DOHH2 (cell line): Measurements from ENCODE around the gene MLLT10.

Experiments used
- H3F3A ChIP-seq: fragments of 200-600 bp; sonication (generic), shearing (Covaris generic); 2 replicates; pipeline ENCODE4 v1.6.0; 2016; ENCODE audit warnings: antibody characterized with exemption, mild to moderate bottlenecking; ENCODE audit not compliant: control insufficient read depth, insufficient read depth
- H3K27ac ChIP-seq: fragments of 200-600 bp; sonication (generic); 2 replicates; pipeline ENCODE4 v1.5.1; 2014; ENCODE audit warnings: low read depth, mild to moderate bottlenecking, low read length, moderate library complexity
- H3K27me3 ChIP-seq: fragments of 200-600 bp; sonication (generic); 2 replicates; pipeline ENCODE4 v1.6.1; 2014; ENCODE audit warnings: mild to moderate bottlenecking, low read length, mixed read lengths; ENCODE audit not compliant: control insufficient read depth
- H3K36me3 ChIP-seq: fragments of 200-600 bp; sonication (generic); 2 replicates; pipeline ENCODE4 v1.6.1; 2014; ENCODE audit warnings: mild to moderate bottlenecking, low read length, moderate library complexity, mixed read lengths; ENCODE audit not compliant: control insufficient read depth
- H3K4me1 ChIP-seq: fragments of 200-600 bp; sonication (generic); 2 replicates; pipeline ENCODE4 v1.6.1; 2014; ENCODE audit warnings: mild to moderate bottlenecking, low read length, mixed read lengths; ENCODE audit not compliant: control insufficient read depth
- H3K4me2 ChIP-seq: fragments of 200-600 bp; sonication (generic); 2 replicates; pipeline ENCODE4 v1.6.0; 2014; ENCODE audit warnings: mild to moderate bottlenecking, low read length, moderate library complexity
- H3K4me3 ChIP-seq: fragments of 200-600 bp; sonication (generic); 2 replicates; pipeline ENCODE4 v1.5.1; 2014; ENCODE audit warnings: mild to moderate bottlenecking, low read length, mixed read lengths
- H3K79me2 ChIP-seq: fragments of 200-600 bp; sonication (generic); 2 replicates; pipeline ENCODE4 v1.6.1; 2014; ENCODE audit warnings: mild to moderate bottlenecking, low read length, mixed read lengths; ENCODE audit not compliant: control insufficient read depth
- H3K9me2 ChIP-seq: fragments of 200-600 bp; sonication (generic); replicated peaks from 2 replicates; pipeline ENCODE4 v1.6.1; 2014; ENCODE audit warnings: mild to moderate bottlenecking, low read length, mixed read lengths; ENCODE audit not compliant: control insufficient read depth
- H3K9me3 ChIP-seq: fragments of 200-600 bp; sonication (generic); 2 replicates; pipeline ENCODE4 v1.6.1; 2014; ENCODE audit warnings: antibody characterized with exemption, low read length, mixed read lengths; ENCODE audit not compliant: control insufficient read depth, insufficient read depth
- H4K20me1 ChIP-seq: fragments of 200-600 bp; sonication (generic); 2 replicates; pipeline ENCODE4 v1.6.0; 2014; ENCODE audit warnings: low read depth, mild to moderate bottlenecking, antibody characterized with exemption, low read length, moderate library complexity; ENCODE audit not compliant: control insufficient read depth, insufficient read depth
- CTCF ChIP-seq: fragments of 200-600 bp; sonication (generic); IDR thresholded peaks from one replicate; pipeline ENCODE4 v1.5.1; 2014; ENCODE audit warnings: antibody characterized with exemption, mild to moderate bottlenecking, low read depth, low read length; ENCODE audit not compliant: poor library complexity, severe bottlenecking
- EZH2phosphoT487 ChIP-seq: fragments of 200-600 bp; sonication (generic); IDR thresholded peaks from 2 replicates; pipeline ENCODE4 v1.6.1; 2017; ENCODE audit warnings: borderline replicate concordance, mild to moderate bottlenecking, antibody characterized with exemption, low read length, moderate library complexity, mixed read lengths

The MLLT10 gene

GRCh38 chr10:21757185-21757901, 223.3 kb downstream of the MLLT10 start:
- H3K4me3 ChIP-seq: no peak overlapping the region
- no peaks in the 10 kb centered on the region for H3K36me3 ChIP-seq
- no peaks in the 10 kb centered on the region for H3K4me1 ChIP-seq
- no peak for TF ChIP-seq CTCF
- TF ChIP-seq EZH2phosphoT487: no peak
- H3K9me2 ChIP-seq: no peaks in the 10 kb centered on the region
- H3K27me3 ChIP-seq: no peaks in the 10 kb centered on the region
- H3K4me2 ChIP-seq: no peak overlapping the region
- no peaks in the 10 kb centered on the region for H3F3A ChIP-seq
- no peak overlapping the region for H3K27ac ChIP-seq
- H3K79me2 ChIP-seq: no peaks in the 10 kb centered on the region
- no peaks in the 10 kb centered on the region for H3K9me3 ChIP-seq
- no peaks in the 10 kb centered on the region for H4K20me1 ChIP-seq

- H3K4me1 ChIP-seq: no peaks in the 10 kb centered on the region
- H3K79me2 ChIP-seq: no peaks in the 10 kb centered on the region
- no peaks in the 10 kb centered on the region for H4K20me1 ChIP-seq
- H3F3A ChIP-seq: no peaks in the 10 kb centered on the region
- no peak overlapping the region for H3K27ac ChIP-seq
- no peak overlapping the region for H3K4me3 ChIP-seq
- no peaks in the 10 kb centered on the region for H3K9me2 ChIP-seq
- no peaks in the 10 kb centered on the region for H3K36me3 ChIP-seq
- H3K4me2 ChIP-seq: no peak overlapping the region
- no peaks in the 10 kb centered on the region for H3K27me3 ChIP-seq
- TF ChIP-seq CTCF (no peak), EZH2phosphoT487 (no peak)
- no peaks in the 10 kb centered on the region for H3K9me3 ChIP-seq
These were observed 224.2 kb downstream of the MLLT10 start for GRCh38 chr10:21758239-21758638.

- no peaks in the 10 kb centered on the region for H3K4me1 ChIP-seq
- H3K27me3 ChIP-seq: no peaks in the 10 kb centered on the region
- H3K79me2 ChIP-seq: no peaks in the 10 kb centered on the region
- no peaks in the 10 kb centered on the region for H3K9me2 ChIP-seq
- no peak overlapping the region for H3K4me3 ChIP-seq
- H3K36me3 ChIP-seq: no peaks in the 10 kb centered on the region
- no peak overlapping the region for H3K27ac ChIP-seq
- H3F3A ChIP-seq: no peaks in the 10 kb centered on the region
- no peak overlapping the region for H3K4me2 ChIP-seq
- TF ChIP-seq EZH2phosphoT487 (no peak), CTCF (no peak)
- H4K20me1 ChIP-seq: no peaks in the 10 kb centered on the region
- H3K9me3 ChIP-seq: no peaks in the 10 kb centered on the region
These were observed 224.7 kb downstream of the MLLT10 start for GRCh38 chr10:21758696-21759095.
